HFF-Myc (cell line): ENCODE data around the gene C1orf35.

Experiments
- DNase-seq: peaks from one replicate; pipeline ENCODE4 v3.0.0-alpha.2; 2011; ENCODE audit warnings: low read depth; ENCODE audit errors: extremely low read depth
- H3K4me3 ChIP-seq: replicated peaks from 2 replicates; pipeline ENCODE4 v1.5.1; 2011; ENCODE audit warnings: low read depth, mild to moderate bottlenecking, control low read depth, low read length
- CTCF ChIP-seq: IDR thresholded peaks from 2 replicates; pipeline ENCODE4 v1.5.1; 2012; ENCODE audit warnings: mild to moderate bottlenecking, low read depth, low read length, control low read depth; ENCODE audit errors: missing control alignments

The C1orf35 gene

DNA sequence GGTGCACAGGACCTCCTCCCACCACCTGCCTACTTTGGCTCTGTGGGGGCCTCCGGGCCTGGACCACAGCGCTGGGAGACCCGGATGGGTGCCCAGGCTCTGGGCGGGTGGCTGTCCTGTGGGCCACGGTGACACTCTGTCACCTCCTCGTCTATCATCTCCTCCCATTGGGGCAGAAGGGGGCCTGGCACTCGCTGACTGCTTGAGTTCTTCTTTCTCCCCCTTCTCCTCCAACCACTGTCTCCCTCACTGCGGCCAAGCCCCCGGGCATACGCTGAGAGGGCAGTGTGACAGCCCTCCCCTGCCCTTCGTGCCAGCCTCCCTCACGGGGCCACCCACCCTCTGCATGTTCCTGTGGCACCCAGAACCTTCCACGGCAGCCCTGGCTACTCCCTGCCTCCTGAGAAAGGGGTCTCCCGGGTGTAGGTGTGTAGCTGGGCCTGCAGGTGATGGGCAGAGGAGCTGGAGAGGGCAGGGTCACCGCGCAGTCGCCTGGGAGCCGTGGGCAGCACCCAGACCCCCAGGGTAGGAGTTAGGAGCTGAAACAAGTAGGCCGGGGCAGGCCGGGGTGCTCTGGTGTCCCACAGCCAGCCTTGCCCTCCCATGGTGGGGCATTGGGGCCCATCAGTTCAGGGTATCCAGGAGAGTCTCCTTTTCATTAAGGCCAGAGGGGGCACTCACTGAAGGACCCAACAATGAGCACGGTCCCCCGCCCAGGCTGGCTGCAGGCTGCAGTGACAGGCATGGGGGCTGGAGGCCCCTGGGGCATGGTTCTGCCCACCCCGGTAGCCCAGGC, 29.9 kb downstream of the C1orf35 start:
- no peak overlapping the region for H3K4me3 ChIP-seq
- TF ChIP-seq CTCF, result no peak
- DNase-seq, result no peak

DNA sequence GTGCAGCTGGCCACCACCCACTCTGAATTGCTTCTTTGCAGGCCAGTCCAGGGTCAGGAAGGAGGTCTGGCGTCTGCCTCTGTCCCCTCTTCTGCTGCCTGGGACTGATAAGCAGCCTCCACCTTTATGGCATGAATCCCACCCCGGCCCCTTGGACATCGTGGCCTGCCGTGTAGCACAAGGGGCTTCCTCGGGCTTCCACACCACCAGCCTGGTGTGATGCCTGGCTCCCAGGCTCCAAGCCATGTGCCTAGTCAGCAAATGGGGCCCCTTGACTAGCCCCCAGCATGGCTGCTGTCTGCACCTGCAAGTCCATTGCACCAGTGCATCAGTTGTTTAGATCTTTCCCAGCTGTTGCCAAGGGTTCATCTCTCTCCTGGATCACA, 30.5 kb downstream of the C1orf35 start:
- TF ChIP-seq CTCF, result no peak
- no peak for DNase-seq
- no peak overlapping the region for H3K4me3 ChIP-seq

DNA sequence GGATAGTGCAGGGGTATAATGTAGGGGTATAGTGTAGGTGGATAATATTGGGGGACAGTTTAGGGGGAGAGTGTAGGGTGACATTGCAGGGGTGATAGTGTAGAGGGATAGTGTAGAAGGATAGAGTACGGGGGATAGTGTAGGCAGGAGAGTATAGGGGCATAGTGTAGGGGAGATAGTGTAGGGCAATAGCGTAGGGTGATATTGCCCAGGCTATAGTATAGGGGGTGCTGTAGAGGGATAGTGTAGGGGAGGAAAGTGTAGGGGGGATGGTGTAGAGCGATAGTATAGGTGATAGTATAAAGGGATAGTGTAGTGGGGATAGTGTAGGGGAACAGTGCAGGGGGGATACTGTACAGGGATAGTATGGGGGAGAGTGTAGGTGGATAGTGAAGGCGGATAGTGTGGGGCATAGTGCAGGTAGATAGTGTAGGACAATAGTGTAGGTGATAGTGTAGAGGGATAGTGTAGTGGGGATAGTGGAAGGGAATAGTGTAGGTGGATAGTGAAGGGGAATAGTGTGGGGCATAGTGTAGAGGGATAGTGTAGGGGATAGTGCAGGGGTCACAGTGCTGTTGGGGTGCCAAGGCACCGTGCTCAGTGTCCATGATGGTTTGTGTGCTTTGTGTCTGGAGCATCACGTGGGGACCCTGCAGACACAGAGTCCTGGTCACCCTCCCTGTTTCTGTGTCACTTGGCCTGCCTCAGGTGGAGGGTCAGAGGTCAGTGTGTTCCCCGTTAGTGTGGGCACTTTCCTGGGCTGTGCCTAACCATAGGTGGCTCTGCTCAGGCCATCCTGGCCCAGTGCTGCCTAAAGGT, 31.1 kb downstream of the C1orf35 start:
- DNase-seq, result no peak
- H3K4me3 ChIP-seq, result no peak overlapping the region
- TF ChIP-seq CTCF, result no peak

DNA sequence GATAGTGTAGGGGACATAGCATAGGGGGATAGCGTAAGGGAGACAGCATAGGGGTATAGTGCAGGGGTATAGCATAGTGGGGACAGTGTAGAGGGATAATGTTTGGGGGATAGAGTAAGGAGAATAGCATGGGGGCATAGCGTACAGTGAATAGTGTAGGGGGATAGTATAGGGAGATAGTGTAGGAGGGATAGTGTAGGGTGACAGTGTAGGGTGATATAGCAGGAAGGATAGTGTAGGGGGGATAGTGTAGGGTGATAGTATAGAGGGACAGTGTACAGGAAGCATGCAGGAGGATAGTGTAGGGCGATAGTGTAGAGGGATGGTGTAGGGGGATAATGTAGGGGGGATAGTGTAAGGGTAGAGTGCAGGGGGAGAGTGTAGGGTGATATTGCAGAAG, 32.3 kb downstream of the C1orf35 start:
- TF ChIP-seq CTCF, result no peak
- no peak for DNase-seq
- no peak overlapping the region for H3K4me3 ChIP-seq

DNA sequence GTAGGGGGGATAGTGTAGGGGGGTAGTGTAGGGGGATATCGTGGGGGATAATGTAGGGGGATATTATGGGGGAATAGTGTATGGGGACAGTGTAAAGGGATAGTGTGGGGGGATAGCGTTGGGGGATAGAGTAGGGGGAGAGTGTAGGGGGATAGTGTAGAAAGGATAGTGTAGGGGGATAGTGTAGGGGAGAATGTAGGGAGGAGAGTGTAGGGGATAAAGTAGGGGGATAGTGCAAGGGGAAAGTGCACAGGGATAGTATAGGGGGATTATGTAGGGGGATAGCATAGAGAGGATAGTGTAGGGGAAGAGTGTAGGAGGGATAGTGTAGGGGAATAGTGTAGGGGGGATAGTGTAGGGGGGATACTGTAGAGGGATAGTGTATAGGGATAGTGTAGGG, 33.0 kb downstream of the C1orf35 start:
- no peak for DNase-seq
- no peak for TF ChIP-seq CTCF
- no peak overlapping the region for H3K4me3 ChIP-seq

- no peak for DNase-seq
- TF ChIP-seq CTCF, result no peak
- no peak overlapping the region for H3K4me3 ChIP-seq
Measured at GRCh38 chr1:228068359-228068758, 34.8 kb downstream of the C1orf35 start.
